ENCODE data around the gene SMPD1.

The SMPD1 gene

DNA sequence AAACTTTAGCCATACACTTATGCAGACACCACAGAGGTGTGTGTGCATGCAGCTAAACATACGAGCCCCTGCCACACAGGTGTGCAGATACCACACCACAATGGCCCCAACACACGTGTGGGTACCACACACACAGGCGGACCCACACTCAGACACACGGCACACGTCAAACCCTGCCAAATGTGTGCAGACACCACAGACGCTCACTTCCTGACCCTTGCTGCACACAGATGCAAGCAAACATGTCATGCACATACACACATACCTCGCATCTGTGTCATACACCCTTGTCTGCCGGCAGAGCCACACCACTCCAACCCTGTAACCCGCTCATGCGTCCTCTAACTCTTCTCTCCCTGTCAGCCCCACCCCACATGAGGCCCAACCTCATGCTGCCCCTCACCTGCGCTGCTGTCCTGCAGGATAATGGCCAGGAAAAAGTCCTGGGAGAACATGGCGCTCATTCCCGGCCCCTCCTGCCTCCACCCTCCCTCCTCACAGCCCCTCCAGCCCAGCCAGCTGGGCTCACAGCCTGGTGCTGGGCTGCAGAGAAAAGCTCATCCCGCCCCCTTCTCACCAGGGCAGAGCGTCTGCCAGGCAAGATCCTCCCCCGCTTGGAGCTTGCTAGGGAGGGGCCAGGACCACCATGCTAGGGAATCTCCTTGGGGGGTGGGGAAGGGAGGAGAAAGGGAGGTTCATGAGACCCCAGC is 14.2 kb downstream of the SMPD1 start:
- H3K4me3 ChIP-seq (ENCODE audit: low read length) = no peak overlapping the region
- peaks cover 17% of the 10 kb centered on the region for H3K36me3 ChIP-seq (ENCODE audit: control insufficient read depth, insufficient read depth, low read length, severe bottlenecking)
- no peaks in the 10 kb centered on the region for H3K4me1 ChIP-seq (ENCODE audit: control insufficient read depth, insufficient read depth, low read length)
- H3K27me3 ChIP-seq (replicated peaks; ENCODE audit: control insufficient read depth, insufficient read depth, low read length) = no peaks in the 10 kb centered on the region
- peak; percentile 17 for DNase-seq (ENCODE audit: low read depth)
- no peak overlapping the region for H3K9ac ChIP-seq (ENCODE audit: low read length)
- no peaks in the 10 kb centered on the region for H3K9me3 ChIP-seq (ENCODE audit: control insufficient read depth, low read length)

DNA sequence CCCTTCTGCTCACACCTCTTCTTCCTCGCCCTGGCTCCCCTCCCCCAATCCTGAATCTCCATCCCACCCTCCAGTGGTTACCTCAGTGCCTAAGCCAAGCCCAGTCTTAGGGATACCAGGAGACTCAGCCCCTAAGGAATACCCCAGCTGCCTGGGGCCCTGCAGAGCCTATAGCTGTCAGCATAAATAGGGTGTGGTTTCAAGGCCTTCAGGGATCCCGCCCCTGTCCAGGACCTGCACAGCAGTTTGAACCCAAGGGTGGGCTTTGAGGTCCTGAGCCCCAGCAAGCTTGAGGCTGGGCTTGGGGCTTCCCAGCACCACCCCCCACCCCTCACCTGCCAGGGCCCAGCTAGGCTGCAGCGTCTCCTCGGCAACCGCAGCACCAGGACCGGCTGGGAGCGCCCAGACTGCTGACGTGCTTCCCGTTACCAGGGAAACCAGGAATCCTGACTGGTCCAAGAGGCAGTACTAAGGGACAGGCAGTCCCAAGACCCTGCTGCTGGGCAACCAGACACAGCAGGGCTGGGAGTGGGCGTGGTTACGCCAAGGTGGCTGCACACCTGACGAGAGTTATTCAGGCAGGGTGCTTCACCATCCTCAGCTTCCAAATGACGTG is 14.9 kb downstream of the SMPD1 start:
- Histone ChIP-seq H3K4me1 (ENCODE audit: control insufficient read depth, insufficient read depth, low read length) (no peaks in the 10 kb centered on the region), H3K9me3 (ENCODE audit: control insufficient read depth, low read length) (no peaks in the 10 kb centered on the region), H3K36me3 (ENCODE audit: control insufficient read depth, insufficient read depth, low read length, severe bottlenecking) (peaks cover 17% of the 10 kb centered on the region), H3K9ac (ENCODE audit: low read length) (no peak overlapping the region), H3K4me3 (ENCODE audit: low read length) (no peak overlapping the region), H3K27me3 (replicated peaks; ENCODE audit: control insufficient read depth, insufficient read depth, low read length) (no peaks in the 10 kb centered on the region)
- no peak for DNase-seq (ENCODE audit: low read depth)

GRCh38 chr11:6405846-6406245 is 15.6 kb downstream of the SMPD1 start:
- peaks cover 12% of the 10 kb centered on the region for H3K36me3 ChIP-seq (ENCODE audit: control insufficient read depth, insufficient read depth, low read length, severe bottlenecking)
- no peak overlapping the region for H3K4me3 ChIP-seq (ENCODE audit: low read length)
- no peaks in the 10 kb centered on the region for H3K4me1 ChIP-seq (ENCODE audit: control insufficient read depth, insufficient read depth, low read length)
- H3K27me3 ChIP-seq (replicated peaks; ENCODE audit: control insufficient read depth, insufficient read depth, low read length) = no peaks in the 10 kb centered on the region
- H3K9ac ChIP-seq (ENCODE audit: low read length) = no peak overlapping the region
- no peak for DNase-seq (ENCODE audit: low read depth)
- no peaks in the 10 kb centered on the region for H3K9me3 ChIP-seq (ENCODE audit: control insufficient read depth, low read length)

DNA sequence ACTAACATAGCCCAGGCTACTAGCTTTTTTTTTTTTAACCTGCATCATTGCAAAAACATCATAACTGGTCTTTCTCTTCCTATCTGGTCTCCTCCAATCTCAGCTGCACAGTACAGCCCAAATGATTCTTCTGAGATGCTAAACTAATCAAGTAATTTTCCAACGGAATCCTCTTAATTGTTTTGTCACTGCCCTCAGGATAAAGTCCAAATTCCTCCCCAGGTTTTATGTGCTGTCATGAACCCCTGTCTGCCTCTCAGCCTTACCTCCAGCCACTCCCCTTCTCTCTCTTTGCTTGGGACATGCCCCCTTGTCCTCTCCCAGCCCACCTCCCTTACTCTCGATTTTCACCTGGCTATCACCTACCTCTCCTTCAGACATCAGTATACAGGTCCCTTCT is 16.1 kb downstream of the SMPD1 start:
- H3K9me3 ChIP-seq (ENCODE audit: control insufficient read depth, low read length) = no peaks in the 10 kb centered on the region
- H3K27me3 ChIP-seq (replicated peaks; ENCODE audit: control insufficient read depth, insufficient read depth, low read length) = no peaks in the 10 kb centered on the region
- no peaks in the 10 kb centered on the region for H3K4me1 ChIP-seq (ENCODE audit: control insufficient read depth, insufficient read depth, low read length)
- H3K36me3 ChIP-seq (ENCODE audit: control insufficient read depth, insufficient read depth, low read length, severe bottlenecking) = peaks cover 7% of the 10 kb centered on the region
- H3K4me3 ChIP-seq (ENCODE audit: low read length) = no peak overlapping the region
- no peak overlapping the region for H3K9ac ChIP-seq (ENCODE audit: low read length)
- no peak for DNase-seq (ENCODE audit: low read depth)

GRCh38 chr11:6410695-6411430 is 20.6 kb downstream of the SMPD1 start:
- no peak overlapping the region for H3K9ac ChIP-seq (ENCODE audit: low read length)
- H3K36me3 ChIP-seq (ENCODE audit: control insufficient read depth, insufficient read depth, low read length, severe bottlenecking) = peaks cover 6% of the 10 kb centered on the region
- no peaks in the 10 kb centered on the region for H3K9me3 ChIP-seq (ENCODE audit: control insufficient read depth, low read length)
- no peak overlapping the region for H3K4me3 ChIP-seq (ENCODE audit: low read length)
- no peaks in the 10 kb centered on the region for H3K27me3 ChIP-seq (replicated peaks; ENCODE audit: control insufficient read depth, insufficient read depth, low read length)
- no peak for DNase-seq (ENCODE audit: low read depth)
- H3K4me1 ChIP-seq (ENCODE audit: control insufficient read depth, insufficient read depth, low read length) = no peaks in the 10 kb centered on the region

GRCh38 chr11:6411594-6412031 is 21.3 kb downstream of the SMPD1 start:
- DNase-seq (ENCODE audit: low read depth) = no peak
- Histone ChIP-seq H3K9ac (ENCODE audit: low read length) (no peak overlapping the region), H3K27me3 (replicated peaks; ENCODE audit: control insufficient read depth, insufficient read depth, low read length) (no peaks in the 10 kb centered on the region), H3K4me1 (ENCODE audit: control insufficient read depth, insufficient read depth, low read length) (no peaks in the 10 kb centered on the region), H3K36me3 (ENCODE audit: control insufficient read depth, insufficient read depth, low read length, severe bottlenecking) (peaks cover 6% of the 10 kb centered on the region), H3K4me3 (ENCODE audit: low read length) (no peak overlapping the region), H3K9me3 (ENCODE audit: control insufficient read depth, low read length) (no peaks in the 10 kb centered on the region)

DNA sequence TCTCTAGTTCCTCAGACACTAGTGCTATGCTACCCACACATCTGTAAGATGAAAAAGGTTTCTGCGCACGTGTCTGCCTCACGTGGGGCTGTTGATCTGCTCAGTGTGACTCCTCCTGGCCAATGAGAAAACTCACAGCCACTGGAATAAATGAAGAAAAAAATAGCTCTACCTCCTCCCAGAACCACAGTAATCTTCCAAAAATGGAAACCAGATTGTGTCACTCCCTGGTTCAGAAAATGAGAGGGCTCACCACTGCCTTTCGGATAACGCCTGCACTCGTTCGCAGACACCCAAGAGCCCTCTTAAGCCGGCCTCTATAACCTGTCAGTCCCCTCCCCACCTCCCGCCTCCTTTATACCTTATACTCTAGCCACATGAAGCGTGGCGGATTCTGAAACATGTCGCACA is 23.5 kb downstream of the SMPD1 start:
- Histone ChIP-seq H3K36me3 (ENCODE audit: control insufficient read depth, insufficient read depth, low read length, severe bottlenecking) (peaks cover 6% of the 10 kb centered on the region), H3K4me1 (ENCODE audit: control insufficient read depth, insufficient read depth, low read length) (peaks cover 7% of the 10 kb centered on the region), H3K9ac (ENCODE audit: low read length) (no peak overlapping the region), H3K9me3 (ENCODE audit: control insufficient read depth, low read length) (no peaks in the 10 kb centered on the region), H3K4me3 (ENCODE audit: low read length) (no peak overlapping the region), H3K27me3 (replicated peaks; ENCODE audit: control insufficient read depth, insufficient read depth, low read length) (no peaks in the 10 kb centered on the region)
- no peak for DNase-seq (ENCODE audit: low read depth)

DNA sequence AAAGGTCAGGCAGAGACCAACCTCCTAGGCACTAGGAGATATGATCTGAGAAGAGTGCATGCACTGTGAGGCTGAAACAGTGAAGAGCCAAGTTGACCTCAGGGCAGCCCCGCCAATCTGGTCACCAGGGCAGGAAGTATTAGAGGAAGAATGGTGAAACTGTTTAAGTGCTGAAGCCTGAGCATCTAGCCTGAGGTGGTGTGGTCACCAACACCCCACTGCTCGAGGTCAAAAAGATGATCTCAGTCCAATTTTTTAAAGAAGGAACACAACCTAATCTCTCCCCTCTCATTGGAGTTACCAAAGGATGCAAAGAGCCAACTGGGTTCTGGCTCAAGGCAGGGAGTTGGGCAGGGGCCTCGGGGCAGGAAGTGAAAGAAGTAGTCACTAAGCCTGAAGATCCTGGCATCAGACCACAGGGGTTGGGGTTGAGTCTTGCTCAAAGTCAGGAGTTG is 24.6 kb downstream of the SMPD1 start:
- Histone ChIP-seq H3K9me3 (ENCODE audit: control insufficient read depth, low read length) (no peaks in the 10 kb centered on the region), H3K4me1 (ENCODE audit: control insufficient read depth, insufficient read depth, low read length) (peaks cover 12% of the 10 kb centered on the region), H3K4me3 (ENCODE audit: low read length) (no peak overlapping the region), H3K27me3 (replicated peaks; ENCODE audit: control insufficient read depth, insufficient read depth, low read length) (no peaks in the 10 kb centered on the region), H3K9ac (ENCODE audit: low read length) (no peak overlapping the region), H3K36me3 (ENCODE audit: control insufficient read depth, insufficient read depth, low read length, severe bottlenecking) (no peaks in the 10 kb centered on the region)
- DNase-seq (ENCODE audit: low read depth) = no peak

GRCh38 chr11:6415797-6416196 is 25.5 kb downstream of the SMPD1 start:
- DNase-seq (ENCODE audit: low read depth) = no peak
- no peaks in the 10 kb centered on the region for H3K9me3 ChIP-seq (ENCODE audit: control insufficient read depth, low read length)
- no peak overlapping the region for H3K9ac ChIP-seq (ENCODE audit: low read length)
- H3K4me3 ChIP-seq (ENCODE audit: low read length) = no peak overlapping the region
- no peaks in the 10 kb centered on the region for H3K36me3 ChIP-seq (ENCODE audit: control insufficient read depth, insufficient read depth, low read length, severe bottlenecking)
- H3K27me3 ChIP-seq (replicated peaks; ENCODE audit: control insufficient read depth, insufficient read depth, low read length) = no peaks in the 10 kb centered on the region
- peaks cover 13% of the 10 kb centered on the region for H3K4me1 ChIP-seq (ENCODE audit: control insufficient read depth, insufficient read depth, low read length)

DNA sequence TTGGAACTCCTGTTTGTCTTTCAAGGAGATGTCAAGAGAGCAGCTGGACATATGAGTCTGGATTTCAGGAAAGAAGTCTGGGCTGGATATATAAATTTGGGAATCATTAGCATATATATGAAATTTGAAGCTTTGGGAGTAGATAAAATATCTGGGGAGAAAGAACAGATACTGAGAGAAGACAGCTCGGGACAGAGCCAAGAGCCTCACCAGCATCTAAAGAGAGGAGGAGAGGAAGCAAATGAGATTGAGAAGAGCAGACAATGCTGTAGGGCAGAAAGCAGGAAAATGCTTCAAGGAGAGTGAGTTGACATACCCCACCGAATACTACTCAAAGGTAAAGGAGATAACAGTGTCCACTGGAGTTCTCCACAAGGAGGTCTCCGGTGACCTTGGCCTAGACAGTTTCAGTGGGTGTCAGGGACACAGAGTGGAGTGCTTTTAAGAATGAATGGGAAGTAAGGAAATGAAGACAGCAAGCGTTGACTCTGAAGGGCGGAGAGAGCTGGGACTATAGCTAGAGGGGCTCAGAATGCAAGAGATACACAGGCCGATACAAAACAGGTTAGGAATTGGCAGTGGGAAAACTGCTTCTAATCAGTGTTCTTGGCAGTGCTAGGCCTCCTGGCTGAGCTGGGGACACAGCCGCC is 27.8 kb downstream of the SMPD1 start:
- Histone ChIP-seq H3K9me3 (ENCODE audit: control insufficient read depth, low read length) (no peaks in the 10 kb centered on the region), H3K36me3 (ENCODE audit: control insufficient read depth, insufficient read depth, low read length, severe bottlenecking) (no peaks in the 10 kb centered on the region), H3K4me1 (ENCODE audit: control insufficient read depth, insufficient read depth, low read length) (peaks cover 13% of the 10 kb centered on the region), H3K9ac (ENCODE audit: low read length) (peak overlapping the region; percentile 88), H3K4me3 (ENCODE audit: low read length) (peak overlapping the region; percentile 89), H3K27me3 (replicated peaks; ENCODE audit: control insufficient read depth, insufficient read depth, low read length) (no peaks in the 10 kb centered on the region)
- no peak for DNase-seq (ENCODE audit: low read depth)

- Histone ChIP-seq H3K4me3 (ENCODE audit: low read length) (peak overlapping the region; percentile 89), H3K9ac (ENCODE audit: low read length) (peak overlapping the region; percentile 88), H3K9me3 (ENCODE audit: control insufficient read depth, low read length) (no peaks in the 10 kb centered on the region), H3K4me1 (ENCODE audit: control insufficient read depth, insufficient read depth, low read length) (peaks cover 13% of the 10 kb centered on the region), H3K27me3 (replicated peaks; ENCODE audit: control insufficient read depth, insufficient read depth, low read length) (no peaks in the 10 kb centered on the region), H3K36me3 (ENCODE audit: control insufficient read depth, insufficient read depth, low read length, severe bottlenecking) (no peaks in the 10 kb centered on the region)
- peak; percentile 49 for DNase-seq (ENCODE audit: low read depth)
Observed at GRCh38 chr11:6418557-6419008, 28.3 kb downstream of the SMPD1 start.

Data from adipocyte (in vitro differentiated cells).